Gastroesophageal sphincter (tissue), 4 donors: Measurements from ENCODE around the gene CXCL17. TPM values are rescaled to one million over a fixed set of nuclear protein-coding genes. Genes with fewer than 3 reads are reported as not detected.

ENCODE experiments used
- ATAC-seq: fragments of 150-250 bp; one replicate; pipeline ENCODE4 v1.9.1; 2016; ENCODE audit warnings: mild to moderate bottlenecking, moderate library complexity
- H3K27ac ChIP-seq, 4 donors: fragments of 200-600 bp; sonication (generic) in 3 of 4; 1 replicate in 3 of 4; 2 replicates in 1 of 4; pipeline ENCODE4 v1.5.1; 2016 to 2019
- H3K27me3 ChIP-seq: fragments of 200-600 bp; sonication (generic); one replicate; pipeline ENCODE4 v1.5.1; 2019
- H3K36me3 ChIP-seq, 2 donors: fragments of 200-600 bp; sonication (generic); one replicate each; pipeline ENCODE4 v1.5.1; 2019; ENCODE audit warnings: control low read depth in 1 of 2
- H3K4me1 ChIP-seq, 3 donors: fragments of 200-600 bp; sonication (generic); 1 replicate in 2 of 3; 2 replicates in 1 of 3; pipeline ENCODE4 v1.5.1; 2016 to 2019; ENCODE audit warnings: control low read depth in 2 of 3
- H3K4me3 ChIP-seq, 2 donors: fragments of 200-600 bp; sonication (generic); one replicate each; pipeline ENCODE4 v1.5.1; 2019; ENCODE audit warnings: mild to moderate bottlenecking in 1 of 2, moderate library complexity in 1 of 2
- H3K9me3 ChIP-seq, 3 donors: fragments of 200-600 bp; sonication (generic); one replicate each; pipeline ENCODE4 v1.5.1; 2017 to 2019; ENCODE audit warnings: control low read depth in 2 of 3
- EP300 ChIP-seq: sonication (generic); formaldehyde crosslinking; IDR thresholded peaks from one replicate; pipeline ENCODE4 v1.6.1; 2017; ENCODE audit warnings: antibody characterized with exemption, mild to moderate bottlenecking
- POLR2A ChIP-seq, 2 donors: fragments of 450-650 bp; IDR thresholded peaks; one replicate each; pipeline ENCODE4 v1.6.1; 2017; ENCODE audit warnings: antibody characterized with exemption in 2 of 2, mild to moderate bottlenecking in 2 of 2, moderate library complexity in 1 of 2
- POLR2AphosphoS5 ChIP-seq: sonication (generic); formaldehyde crosslinking; IDR thresholded peaks from one replicate; pipeline ENCODE4 v1.6.1; 2017; ENCODE audit warnings: antibody characterized with exemption
- WGBS, 2 donors: methylation state at CpG; one replicate each; pipeline ENCODE4 v1.1.5; 2018; ENCODE audit warnings: low coverage in 1 of 2; 5-methylcytosine and 5-hydroxymethylcytosine counted together
- total RNA-seq, 4 donors: library from RNA; depleted of rRNA; stranded (reverse); fragments of >200 nt; gene quantifications; one replicate each; pipeline ENCODE4 v1.1.0, GENCODE V29; 2016
- TF ChIP-seq, protein P1 (sequence below), 4 experiments: fragments of 200-600 bp in 2 of 4; fragments of 450-650 bp in 2 of 4; sonication (generic) in 1 of 4; IDR thresholded peaks; one replicate each; pipeline ENCODE4 v1.5.1; 2017 to 2019; ENCODE audit warnings: antibody characterized with exemption in 4 of 4, mild to moderate bottlenecking in 2 of 4, moderate library complexity in 2 of 4

The CXCL17 gene
- total RNA-seq, 4 donors from 2014 or later = 6.5 TPM; not detected in 3

DNA sequence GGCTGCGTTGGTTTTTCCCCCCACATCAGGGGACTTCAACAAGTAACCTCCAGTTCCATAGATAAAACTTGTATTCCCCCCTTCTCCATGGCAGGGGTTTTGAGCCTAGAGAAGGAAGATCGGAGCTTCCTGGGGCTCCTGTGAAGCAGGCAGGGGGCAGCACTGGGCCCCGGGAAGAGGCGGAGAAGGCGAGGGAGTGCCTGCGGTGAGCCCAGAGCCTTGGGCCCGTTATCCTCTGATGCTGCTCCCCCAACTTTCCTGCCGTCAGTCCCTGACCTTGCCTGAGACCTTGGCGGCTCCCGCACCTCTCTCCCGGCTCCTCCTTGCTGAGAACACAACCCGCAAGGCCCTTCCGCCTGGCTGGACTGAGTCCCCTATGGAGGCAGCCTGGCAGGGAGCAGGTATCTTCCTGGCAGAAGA, 18.0 kb downstream of the CXCL17 start:
- Histone ChIP-seq H3K4me1 (peaks cover 0 to 26% (median 5%) of the 10 kb centered on the region in 3 donors), H3K36me3 (no peaks in the 10 kb centered on the region), H3K9me3 (no peaks in the 10 kb centered on the region), H3K27ac (no peak overlapping the region), H3K4me3 (no peak overlapping the region), H3K27me3 (peaks cover 11% of the 10 kb centered on the region)
- ATAC-seq = no peak
- WGBS, 2 donors = 82% methylated on average over 4 of the region's 13 CpGs; no CpG with 5 or more reads in 1 of the 2 donors
- TF ChIP-seq EP300 (no peak), POLR2A (IDR thresholded peaks at IDR 0.05) (no peak), POLR2AphosphoS5 (no peak)
- TF ChIP-seq, protein P1, sequence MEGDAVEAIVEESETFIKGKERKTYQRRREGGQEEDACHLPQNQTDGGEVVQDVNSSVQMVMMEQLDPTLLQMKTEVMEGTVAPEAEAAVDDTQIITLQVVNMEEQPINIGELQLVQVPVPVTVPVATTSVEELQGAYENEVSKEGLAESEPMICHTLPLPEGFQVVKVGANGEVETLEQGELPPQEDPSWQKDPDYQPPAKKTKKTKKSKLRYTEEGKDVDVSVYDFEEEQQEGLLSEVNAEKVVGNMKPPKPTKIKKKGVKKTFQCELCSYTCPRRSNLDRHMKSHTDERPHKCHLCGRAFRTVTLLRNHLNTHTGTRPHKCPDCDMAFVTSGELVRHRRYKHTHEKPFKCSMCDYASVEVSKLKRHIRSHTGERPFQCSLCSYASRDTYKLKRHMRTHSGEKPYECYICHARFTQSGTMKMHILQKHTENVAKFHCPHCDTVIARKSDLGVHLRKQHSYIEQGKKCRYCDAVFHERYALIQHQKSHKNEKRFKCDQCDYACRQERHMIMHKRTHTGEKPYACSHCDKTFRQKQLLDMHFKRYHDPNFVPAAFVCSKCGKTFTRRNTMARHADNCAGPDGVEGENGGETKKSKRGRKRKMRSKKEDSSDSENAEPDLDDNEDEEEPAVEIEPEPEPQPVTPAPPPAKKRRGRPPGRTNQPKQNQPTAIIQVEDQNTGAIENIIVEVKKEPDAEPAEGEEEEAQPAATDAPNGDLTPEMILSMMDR (IDR thresholded peaks at IDR 0.05) = no peak

DNA sequence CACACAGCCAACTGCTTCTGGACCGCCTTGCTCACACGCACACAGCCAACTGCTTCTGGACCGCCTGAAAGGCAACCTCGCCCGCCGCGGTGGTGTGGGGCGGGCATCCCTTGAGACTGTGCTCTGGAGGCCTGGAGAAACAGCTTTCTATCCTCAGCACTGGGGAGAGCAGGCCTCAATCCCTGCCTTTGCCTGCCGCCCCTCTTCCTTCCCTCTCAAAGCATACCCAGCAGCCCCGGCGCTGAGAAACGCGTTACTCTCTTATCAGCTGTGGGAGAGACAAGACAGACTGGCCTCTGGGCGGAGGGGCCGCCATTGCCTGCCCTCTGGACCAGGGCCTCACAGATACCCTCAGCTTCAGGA, 18.4 kb downstream of the CXCL17 start:
- Histone ChIP-seq H3K4me3 (peak overlapping the region in 1 of 2 donors; percentile 67), H3K9me3 (no peaks in the 10 kb centered on the region), H3K27me3 (peaks cover 11% of the 10 kb centered on the region), H3K4me1 (peaks cover 0 to 26% (median 5%) of the 10 kb centered on the region in 3 donors), H3K36me3 (no peaks in the 10 kb centered on the region), H3K27ac (peak overlapping the region in 3 of 4 donors; percentile 68 to 82 (median 77))
- no peak for ATAC-seq
- 60% methylated on average over 1 of the region's 15 CpGs; no CpG with 5 or more reads in 1 of the 2 donors for WGBS, 2 donors
- TF ChIP-seq, protein P1 (IDR thresholded peaks at IDR 0.05) = no peak
- TF ChIP-seq POLR2AphosphoS5 (no peak), EP300 (no peak), POLR2A (IDR thresholded peaks at IDR 0.05) (no peak)

DNA sequence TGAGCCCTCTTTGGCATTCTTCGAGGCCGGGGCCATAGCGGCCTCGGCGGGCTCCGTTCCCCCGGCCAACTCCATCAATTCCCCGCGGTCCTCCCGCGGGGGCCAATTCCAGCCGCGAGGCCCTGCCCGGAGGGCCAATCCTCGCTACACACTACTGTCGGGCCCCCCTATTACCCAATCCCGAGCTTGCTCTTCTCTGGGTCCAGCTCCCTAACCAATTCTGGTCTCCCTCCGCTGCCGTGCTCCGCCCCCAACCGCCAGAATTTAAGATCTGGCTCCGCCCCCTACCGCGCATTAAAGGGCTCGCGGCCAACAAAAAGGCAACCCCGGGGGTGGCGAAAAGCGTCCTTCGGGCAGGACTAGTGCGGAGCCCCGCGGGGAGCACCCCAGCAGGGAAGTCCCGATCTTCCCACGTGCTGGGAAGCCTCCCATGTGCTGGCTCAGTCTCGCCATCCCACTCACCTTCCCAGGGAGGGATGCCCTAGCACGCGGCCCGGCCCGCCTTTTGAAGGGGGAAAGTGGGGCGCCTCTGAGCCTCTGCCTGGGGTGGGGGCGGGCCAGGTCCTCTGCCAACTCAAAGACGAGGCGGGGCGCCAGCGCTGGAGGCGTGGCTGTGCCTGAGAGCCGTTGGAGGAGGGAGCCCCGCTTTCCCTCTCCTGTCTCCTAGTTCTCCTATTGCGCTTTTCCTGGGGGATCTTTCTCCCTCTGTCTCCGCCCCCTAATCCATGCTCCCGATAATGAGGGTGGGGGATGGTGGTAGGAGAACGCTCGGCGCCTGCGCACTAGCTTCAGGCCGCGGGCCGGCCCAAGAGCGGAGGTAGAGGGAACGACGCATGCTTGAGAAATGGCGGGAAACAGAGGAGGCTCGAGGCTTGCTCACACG, 19.0 kb downstream of the CXCL17 start:
- Histone ChIP-seq H3K27ac (peak overlapping the region in 3 of 4 donors; percentile 68 to 82 (median 77)), H3K36me3 (no peaks in the 10 kb centered on the region), H3K9me3 (no peaks in the 10 kb centered on the region), H3K4me1 (peaks cover 0 to 26% (median 5%) of the 10 kb centered on the region in 3 donors), H3K4me3 (peak overlapping the region; percentile 38 to 67), H3K27me3 (peaks cover 11% of the 10 kb centered on the region)
- peak; percentile 97 for ATAC-seq
- WGBS, 2 donors = 0% methylated on average over 6 of the region's 65 CpGs; no CpG with 5 or more reads in 1 of the 2 donors
- TF ChIP-seq, protein P1 (IDR thresholded peaks at IDR 0.05) = no peak
- TF ChIP-seq POLR2AphosphoS5 = peak; percentile 22

DNA sequence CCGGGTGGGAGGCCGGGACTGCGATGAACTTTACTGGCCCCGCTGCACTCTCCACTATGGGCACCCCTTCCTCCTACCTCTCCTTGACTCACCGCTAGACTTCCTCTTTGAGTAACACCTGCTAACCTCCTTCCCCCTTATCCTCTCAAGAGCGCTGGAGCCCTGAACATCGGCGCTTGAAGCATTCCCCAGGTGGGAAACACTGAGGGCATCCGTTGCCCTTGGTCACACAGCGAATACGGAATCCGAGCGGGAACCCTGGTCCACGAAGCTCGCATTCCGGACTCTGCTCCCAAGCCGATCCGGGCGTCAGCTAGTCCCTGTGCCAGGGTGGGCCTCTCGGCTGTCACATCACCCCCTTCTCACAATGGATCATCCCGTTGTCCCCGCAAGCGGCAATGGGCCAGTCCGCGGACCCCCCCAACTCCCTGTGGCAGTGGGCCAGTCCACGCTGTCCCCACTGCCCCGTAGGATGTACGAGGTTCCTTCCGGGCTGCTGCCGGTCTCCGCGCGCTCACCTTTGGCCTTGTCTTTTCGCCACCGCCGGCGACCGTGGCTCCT, 19.8 kb downstream of the CXCL17 start:
- Histone ChIP-seq H3K4me1 (peaks cover 0 to 26% (median 5%) of the 10 kb centered on the region in 3 donors), H3K27ac (peak overlapping the region in 3 of 4 donors; percentile 68 to 82 (median 77)), H3K9me3 (no peaks in the 10 kb centered on the region), H3K27me3 (peaks cover 11% of the 10 kb centered on the region), H3K4me3 (peak overlapping the region; percentile 38 to 67), H3K36me3 (no peaks in the 10 kb centered on the region)
- 0 to 10% methylated on average over 3 to 6 of the region's 38 CpGs for WGBS, 2 donors
- no peak for TF ChIP-seq POLR2AphosphoS5
- TF ChIP-seq EP300 = no peak
- TF ChIP-seq, protein P1 (IDR thresholded peaks at IDR 0.05) = no peak
- no peak for TF ChIP-seq POLR2A (IDR thresholded peaks at IDR 0.05)
- peak; percentile 46 for ATAC-seq
